Measurements from ENCODE around the gene VAPB.
"Not testable (repeated sequence)": the region's sequence is repeated elsewhere in the genome, so short reads cannot be mapped to it uniquely, and the experiment has no call there.

The VAPB gene

DNA sequence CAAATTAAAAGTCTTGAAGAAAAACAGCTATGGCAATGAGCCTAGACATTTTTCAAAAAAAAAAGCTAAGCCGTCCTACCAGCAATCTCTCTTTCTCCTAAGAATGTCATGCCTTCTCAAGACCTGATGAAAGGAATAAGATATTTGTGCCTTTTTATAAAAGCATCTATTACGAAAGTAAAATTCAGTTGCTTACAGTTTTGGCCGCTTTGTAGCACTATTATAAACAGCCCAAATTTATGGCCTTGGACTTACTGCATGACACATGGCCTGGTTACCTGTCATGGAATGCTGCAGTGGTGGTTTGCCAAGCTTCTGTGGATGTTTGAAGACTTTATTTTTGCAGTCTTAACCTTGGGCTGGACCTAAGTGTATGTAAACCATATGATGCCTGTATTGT is 22.2 kb upstream of the VAPB start:
- no peak overlapping the region for H3K4me3 ChIP-seq (ENCODE audit: low read depth, low read length)
- no peak for TF ChIP-seq CTCF (IDR thresholded peaks at IDR 0.05; ENCODE audit: insufficient read depth, low read depth, low read length, missing control alignments)
- no peak for DNase-seq (ENCODE audit: low read depth)

- no peak overlapping the region for H3K4me3 ChIP-seq (ENCODE audit: low read depth, low read length)
- no peak for TF ChIP-seq CTCF (IDR thresholded peaks at IDR 0.05; ENCODE audit: insufficient read depth, low read depth, low read length, missing control alignments)
- no peak for DNase-seq (ENCODE audit: low read depth)
Measured at GRCh38 chr20:58372806-58373205, 16.2 kb upstream of the VAPB start.

- not testable (repeated sequence) for DNase-seq (ENCODE audit: low read depth); H3K4me3 ChIP-seq (ENCODE audit: low read depth, low read length)
Measured at GRCh38 chr20:58373296-58373695, 15.7 kb upstream of the VAPB start.

DNA sequence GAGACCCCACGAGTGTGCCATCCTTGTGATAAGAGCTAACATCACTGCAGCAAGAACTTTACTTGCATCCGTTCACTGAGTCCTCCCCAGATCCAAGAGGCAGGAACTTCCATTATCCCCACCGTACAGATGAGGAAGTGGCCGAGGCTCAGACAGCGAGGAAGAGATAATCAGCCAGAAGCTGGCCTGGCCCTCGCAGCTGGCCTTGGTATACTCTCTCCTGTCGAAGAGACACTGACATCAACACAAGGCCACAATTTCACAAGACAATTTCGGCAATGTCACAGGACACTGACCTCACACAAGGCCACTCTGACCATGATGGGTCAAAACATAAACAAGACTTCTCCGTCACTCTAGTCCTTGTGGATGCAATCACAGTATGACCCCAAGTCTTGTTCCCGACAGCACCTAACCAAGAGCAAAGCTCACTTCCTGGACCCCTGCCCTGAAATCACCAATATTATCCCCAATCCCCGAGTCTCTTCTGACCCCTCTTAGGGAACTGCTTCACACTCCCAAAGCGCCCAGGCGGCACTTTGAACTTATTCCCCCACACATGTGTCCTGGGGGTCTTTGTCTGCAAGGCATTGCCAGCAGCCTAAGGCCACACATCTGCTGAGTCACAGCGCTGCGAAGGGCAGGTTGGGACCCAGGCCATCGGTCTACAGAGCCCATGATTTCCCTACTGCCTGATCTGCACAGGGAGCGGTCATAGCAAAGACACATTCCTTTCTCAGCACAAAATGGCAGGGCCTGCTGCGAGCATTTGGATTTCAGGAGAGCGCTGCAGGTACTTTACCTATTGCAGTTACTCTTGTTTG is 14.8 kb upstream of the VAPB start:
- DNase-seq (ENCODE audit: low read depth) = no peak
- no peak for TF ChIP-seq CTCF (IDR thresholded peaks at IDR 0.05; ENCODE audit: insufficient read depth, low read depth, low read length, missing control alignments)
- H3K4me3 ChIP-seq (ENCODE audit: low read depth, low read length) = no peak overlapping the region

GRCh38 chr20:58374906-58375758 is 13.9 kb upstream of the VAPB start:
- no peak for DNase-seq (ENCODE audit: low read depth)
- H3K4me3 ChIP-seq (ENCODE audit: low read depth, low read length) = no peak overlapping the region
- no peak for TF ChIP-seq CTCF (IDR thresholded peaks at IDR 0.05; ENCODE audit: insufficient read depth, low read depth, low read length, missing control alignments)

DNA sequence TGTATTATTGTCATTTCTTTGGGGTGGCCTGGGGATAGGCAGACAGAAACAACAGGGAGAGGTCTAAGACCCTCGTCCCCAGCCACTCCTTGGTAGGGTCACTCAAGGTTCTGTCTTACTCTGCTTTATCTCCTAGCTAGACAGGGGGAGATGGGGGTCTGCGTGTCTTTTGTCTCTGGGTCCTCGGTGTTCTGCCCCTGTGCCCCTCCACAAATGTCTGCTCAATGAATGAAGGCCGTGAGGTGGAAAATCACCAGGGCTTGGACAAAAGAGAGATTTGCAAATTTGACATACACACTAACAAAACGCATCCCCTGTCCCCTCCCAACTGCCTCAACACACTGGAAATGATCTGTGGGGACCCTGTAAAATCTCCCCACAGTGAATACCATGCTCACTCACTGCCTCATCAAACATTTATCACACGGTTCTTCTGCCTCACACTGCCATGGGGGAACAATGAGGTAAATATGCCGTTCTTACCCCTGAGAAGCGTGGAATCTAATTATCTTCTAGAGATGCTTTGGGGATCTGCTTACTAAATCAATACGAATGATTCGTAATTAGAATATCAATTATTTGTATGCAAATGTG is 13.2 kb upstream of the VAPB start:
- DNase-seq (ENCODE audit: low read depth) = no peak
- TF ChIP-seq CTCF (IDR thresholded peaks at IDR 0.05; ENCODE audit: insufficient read depth, low read depth, low read length, missing control alignments) = no peak
- no peak overlapping the region for H3K4me3 ChIP-seq (ENCODE audit: low read depth, low read length)

GRCh38 chr20:58377017-58377416 is 12.0 kb upstream of the VAPB start:
- TF ChIP-seq CTCF (IDR thresholded peaks at IDR 0.05; ENCODE audit: insufficient read depth, low read depth, low read length, missing control alignments) = no peak
- DNase-seq (ENCODE audit: low read depth) = no peak
- no peak overlapping the region for H3K4me3 ChIP-seq (ENCODE audit: low read depth, low read length)
